Measurements from ENCODE around the gene SPTSSA.

SPTSSA gene

GRCh38 chr14:34449819-34450541, 12.1 kb downstream of the SPTSSA start:
- H3K4me3 ChIP-seq (ENCODE audit: low read length), result no peak overlapping the region
- no peak for TF ChIP-seq CTCF (IDR thresholded peaks at IDR 0.05; ENCODE audit: insufficient read depth, low read depth, low read length, missing control alignments)
- DNase-seq (ENCODE audit: low read depth), result no peak

GRCh38 chr14:34439090-34439489, 22.9 kb downstream of the SPTSSA start:
- no peak for TF ChIP-seq CTCF (IDR thresholded peaks at IDR 0.05; ENCODE audit: insufficient read depth, low read depth, low read length, missing control alignments)
- H3K4me3 ChIP-seq (ENCODE audit: low read length), result no peak overlapping the region
- DNase-seq (ENCODE audit: low read depth), result no peak

GRCh38 chr14:34438438-34438837, 23.6 kb downstream of the SPTSSA start:
- TF ChIP-seq CTCF (IDR thresholded peaks at IDR 0.05; ENCODE audit: insufficient read depth, low read depth, low read length, missing control alignments), result no peak
- no peak overlapping the region for H3K4me3 ChIP-seq (ENCODE audit: low read length)
- no peak for DNase-seq (ENCODE audit: low read depth)

GRCh38 chr14:34437729-34438080, 24.3 kb downstream of the SPTSSA start:
- no peak overlapping the region for H3K4me3 ChIP-seq (ENCODE audit: low read length)
- DNase-seq (ENCODE audit: low read depth), result no peak
- no peak for TF ChIP-seq CTCF (IDR thresholded peaks at IDR 0.05; ENCODE audit: insufficient read depth, low read depth, low read length, missing control alignments)

- DNase-seq (ENCODE audit: low read depth), result no peak
- no peak overlapping the region for H3K4me3 ChIP-seq (ENCODE audit: low read length)
- TF ChIP-seq CTCF (IDR thresholded peaks at IDR 0.05; ENCODE audit: insufficient read depth, low read depth, low read length, missing control alignments), result no peak
Observed at GRCh38 chr14:34436960-34437728, 24.9 kb downstream of the SPTSSA start.

- H3K4me3 ChIP-seq (ENCODE audit: low read length), result no peak overlapping the region
- DNase-seq (ENCODE audit: low read depth), result peak; percentile 23
- no peak for TF ChIP-seq CTCF (IDR thresholded peaks at IDR 0.05; ENCODE audit: insufficient read depth, low read depth, low read length, missing control alignments)
Observed at GRCh38 chr14:34436118-34436905, 25.7 kb downstream of the SPTSSA start.
